GM19395 (cell line): ENCODE data around the gene SEPTIN10.
"Not testable (repeated sequence)": the region's sequence is repeated elsewhere in the genome, so short reads cannot be mapped to it uniquely, and the experiment has no call there.

ENCODE experiments used
- ATAC-seq: cut with Tn5 transposase; IDR thresholded peaks from one replicate; pipeline ENCODE4 v1.9.1; 2021; ENCODE audit warnings: mild to moderate bottlenecking, moderate library complexity; ENCODE audit not compliant: unreplicated experiment

The SEPTIN10 gene

GRCh38 chr2:109607766-109608165, 6.0 kb downstream of the SEPTIN10 start:
- ATAC-seq = no peak

- ATAC-seq = no peak
These were observed 9.2 kb downstream of the SEPTIN10 start for GRCh38 chr2:109604597-109604996.

- ATAC-seq = no peak
These were observed 11.1 kb downstream of the SEPTIN10 start for GRCh38 chr2:109602617-109603188.

- ATAC-seq = no peak
These were observed 12.0 kb downstream of the SEPTIN10 start for GRCh38 chr2:109601783-109602182.

GRCh38 chr2:109597283-109597682, 16.5 kb downstream of the SEPTIN10 start:
- ATAC-seq = no peak

GRCh38 chr2:109595644-109596043, 18.1 kb downstream of the SEPTIN10 start:
- ATAC-seq = no peak

- no peak for ATAC-seq
These were observed 19.4 kb downstream of the SEPTIN10 start for GRCh38 chr2:109594246-109594885.

- ATAC-seq = no peak
These were observed 20.9 kb downstream of the SEPTIN10 start for GRCh38 chr2:109592905-109593304.

- ATAC-seq = no peak
These were observed 22.6 kb downstream of the SEPTIN10 start for GRCh38 chr2:109591206-109591605.

GRCh38 chr2:109586687-109587086, 27.1 kb downstream of the SEPTIN10 start:
- ATAC-seq = no peak

GRCh38 chr2:109582928-109583895, 30.6 kb downstream of the SEPTIN10 start:
- ATAC-seq = no peak

GRCh38 chr2:109577630-109578029, 36.1 kb downstream of the SEPTIN10 start:
- ATAC-seq = not testable (repeated sequence)

- ATAC-seq = no peak
These were observed 38.4 kb downstream of the SEPTIN10 start for GRCh38 chr2:109575373-109575772.

GRCh38 chr2:109563980-109564550, 49.7 kb downstream of the SEPTIN10 start:
- ATAC-seq = no peak

- no peak for ATAC-seq
These were observed 50.5 kb downstream of the SEPTIN10 start for GRCh38 chr2:109563288-109563687.

- ATAC-seq = no peak
These were observed 51.3 kb downstream of the SEPTIN10 start for GRCh38 chr2:109562421-109562820.

- no peak for ATAC-seq
These were observed 53.5 kb downstream of the SEPTIN10 start for GRCh38 chr2:109560265-109560664.

GRCh38 chr2:109558076-109558882, 55.5 kb downstream of the SEPTIN10 start:
- no peak for ATAC-seq

GRCh38 chr2:109557309-109557708, 56.5 kb downstream of the SEPTIN10 start:
- ATAC-seq = no peak

GRCh38 chr2:109555346-109555900, 58.3 kb downstream of the SEPTIN10 start:
- ATAC-seq = no peak
